Neuronal stem cell (in vitro differentiated cells): ENCODE results near the gene PMF1. TPM values are rescaled to one million over a fixed set of nuclear protein-coding genes. Genes with fewer than 3 reads are reported as not detected.

ENCODE experiments used
- DNase-seq: peaks from one replicate; pipeline ENCODE4 v3.0.0-alpha.2; 2013; ENCODE audit warnings: low spot score
- H2AFZ ChIP-seq: one replicate; pipeline ENCODE4 v1.6.1; 2013; ENCODE audit warnings: mild to moderate bottlenecking, low read length, inconsistent platforms
- H2AK5ac ChIP-seq: 2 replicates; pipeline ENCODE4 v1.6.1; 2013; ENCODE audit warnings: low read depth, mild to moderate bottlenecking, inconsistent platforms, low read length, moderate library complexity, mixed read lengths
- H2BK120ac ChIP-seq: 2 replicates; pipeline ENCODE4 v1.6.1; 2013; ENCODE audit warnings: low read depth, mild to moderate bottlenecking, inconsistent platforms, low read length, moderate library complexity, mixed read lengths
- H2BK12ac ChIP-seq: one replicate; pipeline ENCODE4 v1.6.1; 2013; ENCODE audit warnings: low read length, inconsistent platforms
- H2BK15ac ChIP-seq: 2 replicates; pipeline ENCODE4 v1.6.1; 2013; ENCODE audit warnings: mild to moderate bottlenecking, low read length, inconsistent platforms, mixed read lengths
- H2BK5ac ChIP-seq: one replicate; pipeline ENCODE4 v1.6.1; 2013; ENCODE audit warnings: inconsistent platforms, mild to moderate bottlenecking, low read length, moderate library complexity
- H3K14ac ChIP-seq: one replicate; pipeline ENCODE4 v1.6.1; 2013; ENCODE audit warnings: low read length, inconsistent platforms
- H3K18ac ChIP-seq: 2 replicates; pipeline ENCODE4 v1.6.1; 2013; ENCODE audit warnings: low read length, inconsistent platforms
- H3K23ac ChIP-seq: 2 replicates; pipeline ENCODE4 v1.6.1; 2013; ENCODE audit warnings: low read depth, mild to moderate bottlenecking, mixed read lengths, low read length, inconsistent platforms; ENCODE audit not compliant: poor library complexity
- H3K27ac ChIP-seq: replicated peaks from 3 replicates; pipeline ENCODE4 v1.5.1; 2013; ENCODE audit warnings: low read length, inconsistent platforms
- H3K27me3 ChIP-seq, 3 experiments: 2 replicates each; pipeline ENCODE4 v1.6.1; 2013; ENCODE audit warnings: low read length in 3 of 3, mild to moderate bottlenecking in 2 of 3, inconsistent platforms in 1 of 3, low read depth in 1 of 3, mixed read lengths in 1 of 3, moderate library complexity in 1 of 3; ENCODE audit not compliant: control insufficient read depth in 3 of 3, insufficient read depth in 3 of 3
- H3K36me3 ChIP-seq, 2 donors: replicated peaks in 1 of 2; 2 replicates each; pipeline ENCODE4 v1.6.1; 2013; ENCODE audit warnings: low read length in 2 of 2; ENCODE audit not compliant: control insufficient read depth in 2 of 2, insufficient read depth in 2 of 2
- H3K4ac ChIP-seq: 2 replicates; pipeline ENCODE4 v1.6.1; 2013; ENCODE audit warnings: inconsistent platforms, mild to moderate bottlenecking, low read length, moderate library complexity
- H3K4me1 ChIP-seq, 2 donors: 1 replicate in 1 of 2; 2 replicates in 1 of 2; pipeline ENCODE4 v1.6.1; 2013; ENCODE audit warnings: low read length in 2 of 2, low read depth in 1 of 2; ENCODE audit not compliant: control insufficient read depth in 2 of 2, insufficient read depth in 1 of 2
- H3K4me2 ChIP-seq: one replicate; pipeline ENCODE4 v1.6.1; 2013; ENCODE audit warnings: mild to moderate bottlenecking, low read length, inconsistent platforms; ENCODE audit not compliant: insufficient read depth, poor library complexity, severe bottlenecking
- H3K4me3 ChIP-seq, 2 donors: 2 replicates each; pipeline ENCODE4 v1.5.1; 2013; ENCODE audit warnings: low read length in 2 of 2, mild to moderate bottlenecking in 2 of 2, inconsistent platforms in 1 of 2, moderate library complexity in 1 of 2
- H3K79me1 ChIP-seq: one replicate; pipeline ENCODE4 v1.6.1; 2013; ENCODE audit warnings: low read depth, mild to moderate bottlenecking, inconsistent platforms, low read length, moderate library complexity
- H3K9ac ChIP-seq: one replicate; pipeline ENCODE4 v1.6.1; 2013; ENCODE audit warnings: mild to moderate bottlenecking, low read depth, low read length, inconsistent platforms; ENCODE audit not compliant: poor library complexity
- H3K9me3 ChIP-seq, 2 donors: replicated peaks in 1 of 2; 2 replicates each; pipeline versions ENCODE3 to v1.6.1; 2013; ENCODE audit warnings: low read length in 2 of 2, mild to moderate bottlenecking in 2 of 2, inconsistent platforms in 1 of 2, low read depth in 1 of 2, mixed read lengths in 1 of 2, moderate library complexity in 1 of 2; ENCODE audit not compliant: control insufficient read depth in 2 of 2, insufficient read depth in 1 of 2
- H4K8ac ChIP-seq: one replicate; pipeline ENCODE4 v1.6.1; 2013; ENCODE audit warnings: low read depth, mild to moderate bottlenecking, inconsistent platforms, low read length, moderate library complexity
- H4K91ac ChIP-seq: one replicate; pipeline ENCODE4 v1.6.1; 2013; ENCODE audit warnings: low read length, low read depth, mild to moderate bottlenecking, inconsistent platforms; ENCODE audit not compliant: poor library complexity
- WGBS, 2 donors: extraction: QIAGEN DNeasy Blood & Tissue Kit; methylation state at CpG; one replicate each; pipeline ENCODE4 v1.1.7; 2013; ENCODE audit warnings: missing lambda C conversion rate in 2 of 2, mixed read lengths in 1 of 2; ENCODE audit not compliant: insufficient read length in 2 of 2, insufficient replicate concordance in 1 of 2; ENCODE audit errors: extremely low coverage in 2 of 2; 5-methylcytosine and 5-hydroxymethylcytosine counted together
- polyA plus RNA-seq, 2 experiments: library from polyadenylated mRNA; stranded (reverse); fragments of 200-250 nt; gene quantifications; one replicate each; pipeline ENCODE4 v1.2.3, GENCODE V29; 2013

Gene PMF1
- polyA plus RNA-seq (2013, experiment 1 of 2) = 103 TPM
- 100 TPM for polyA plus RNA-seq (2013, experiment 2 of 2)

DNA sequence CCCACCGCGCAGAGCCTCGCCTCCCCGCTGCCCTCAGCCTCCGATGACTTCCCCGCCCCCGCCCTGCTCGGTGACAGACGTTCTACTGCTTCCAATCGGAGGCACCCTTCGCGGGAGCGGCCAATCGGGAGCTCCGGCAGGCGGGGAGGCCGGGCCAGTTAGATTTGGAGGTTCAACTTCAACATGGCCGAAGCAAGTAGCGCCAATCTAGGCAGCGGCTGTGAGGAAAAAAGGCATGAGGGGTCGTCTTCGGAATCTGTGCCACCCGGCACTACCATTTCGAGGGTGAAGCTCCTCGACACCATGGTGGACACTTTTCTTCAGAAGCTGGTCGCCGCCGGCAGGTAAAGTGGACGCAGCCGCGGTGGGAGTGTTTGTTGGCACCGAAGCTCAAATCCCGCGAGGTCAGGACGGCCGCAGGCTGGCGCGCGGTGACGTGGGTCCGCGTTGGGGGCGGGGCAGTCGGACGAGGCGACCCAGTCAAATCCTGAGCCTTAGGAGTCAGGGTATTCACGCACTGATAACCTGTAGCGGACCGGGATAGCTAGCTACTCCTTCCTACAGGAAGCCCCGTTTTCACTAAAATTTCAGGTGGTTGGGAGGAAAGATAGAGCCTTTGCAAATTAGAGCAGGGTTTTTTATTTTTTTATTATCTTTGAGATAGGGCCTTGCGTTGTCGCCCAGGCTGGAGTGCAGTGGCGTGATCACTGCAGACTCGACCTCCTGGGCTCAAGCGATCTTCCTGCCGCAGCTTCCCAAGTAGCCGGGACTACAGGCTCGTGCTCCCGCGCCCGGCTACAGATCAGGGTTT, at the start of gene PMF1:
Gene PMF1, plus strand, starts transcription at position 175 of the 811 bp plus-strand sequence. Its CDS starts 9 bp downstream, at position 184.
- WGBS, 2 donors = no CpG with 5 or more reads among the region's 61 CpGs
- peak within 1 kb of the TSS; percentile 99 for H3K18ac ChIP-seq
- no peak within 1 kb of the TSS for H2BK120ac ChIP-seq
- H2AFZ ChIP-seq = peak within 1 kb of the TSS; percentile 95
- H3K36me3 ChIP-seq = peaks cover 6 to 61% of the 10 kb centered on the region in 2 donors
- peak within 1 kb of the TSS; percentile 45 for H3K4ac ChIP-seq
- H3K4me2 ChIP-seq = peak within 1 kb of the TSS; percentile 71
- H3K23ac ChIP-seq = peak within 1 kb of the TSS; percentile 87
- H2BK12ac ChIP-seq = no peak within 1 kb of the TSS
- no peaks in the 10 kb centered on the region for H3K9me3 ChIP-seq
- no peaks in the 10 kb centered on the region for H3K4me1 ChIP-seq
- no peak within 1 kb of the TSS for H2AK5ac ChIP-seq
- peak; percentile 96 for DNase-seq
- H2BK15ac ChIP-seq = peak within 1 kb of the TSS; percentile 68
- peak within 1 kb of the TSS; percentile 88 to 95 for H3K4me3 ChIP-seq
- no peaks in the 10 kb centered on the region for H3K79me1 ChIP-seq
- H3K9ac ChIP-seq = peak within 1 kb of the TSS; percentile 89
- H2BK5ac ChIP-seq = peak within 1 kb of the TSS; percentile 93
- peak within 1 kb of the TSS; percentile 97 for H3K14ac ChIP-seq
- H3K27me3 ChIP-seq = no peaks in the 10 kb centered on the region
- H4K8ac ChIP-seq = peak within 1 kb of the TSS; percentile 99
- peak within 1 kb of the TSS; percentile 62 for H4K91ac ChIP-seq
- H3K27ac ChIP-seq = peak within 1 kb of the TSS; percentile 96

- H3K14ac ChIP-seq = no peak overlapping the region
- no peak overlapping the region for H3K18ac ChIP-seq
- no peaks in the 10 kb centered on the region for H3K79me1 ChIP-seq
- no peak overlapping the region for H3K9ac ChIP-seq
- DNase-seq = no peak
- no peak overlapping the region for H3K4me3 ChIP-seq
- H3K27me3 ChIP-seq = peaks cover 0 to 7% (median 0%) of the 10 kb centered on the region in 3 experiments
- no peak overlapping the region for H4K91ac ChIP-seq
- H2BK5ac ChIP-seq = no peak overlapping the region
- H2AK5ac ChIP-seq = no peak overlapping the region
- H2AFZ ChIP-seq = no peak overlapping the region
- no peak overlapping the region for H2BK120ac ChIP-seq
- H2BK12ac ChIP-seq = no peak overlapping the region
- H3K23ac ChIP-seq = no peak overlapping the region
- no peak overlapping the region for H3K27ac ChIP-seq
- H4K8ac ChIP-seq = no peak overlapping the region
- no CpG with 5 or more reads among the region's 1 CpG for WGBS, 2 donors
- peaks cover 0 to 5% of the 10 kb centered on the region in 2 donors for H3K9me3 ChIP-seq
- no peaks in the 10 kb centered on the region for H3K36me3 ChIP-seq
- H2BK15ac ChIP-seq = no peak overlapping the region
- H3K4ac ChIP-seq = no peak overlapping the region
- peaks cover 11 to 12% of the 10 kb centered on the region in 2 donors for H3K4me1 ChIP-seq
- H3K4me2 ChIP-seq = no peak overlapping the region
Measured at GRCh38 chr1:156163712-156164111, 49.1 kb upstream of the PMF1 start.

DNA sequence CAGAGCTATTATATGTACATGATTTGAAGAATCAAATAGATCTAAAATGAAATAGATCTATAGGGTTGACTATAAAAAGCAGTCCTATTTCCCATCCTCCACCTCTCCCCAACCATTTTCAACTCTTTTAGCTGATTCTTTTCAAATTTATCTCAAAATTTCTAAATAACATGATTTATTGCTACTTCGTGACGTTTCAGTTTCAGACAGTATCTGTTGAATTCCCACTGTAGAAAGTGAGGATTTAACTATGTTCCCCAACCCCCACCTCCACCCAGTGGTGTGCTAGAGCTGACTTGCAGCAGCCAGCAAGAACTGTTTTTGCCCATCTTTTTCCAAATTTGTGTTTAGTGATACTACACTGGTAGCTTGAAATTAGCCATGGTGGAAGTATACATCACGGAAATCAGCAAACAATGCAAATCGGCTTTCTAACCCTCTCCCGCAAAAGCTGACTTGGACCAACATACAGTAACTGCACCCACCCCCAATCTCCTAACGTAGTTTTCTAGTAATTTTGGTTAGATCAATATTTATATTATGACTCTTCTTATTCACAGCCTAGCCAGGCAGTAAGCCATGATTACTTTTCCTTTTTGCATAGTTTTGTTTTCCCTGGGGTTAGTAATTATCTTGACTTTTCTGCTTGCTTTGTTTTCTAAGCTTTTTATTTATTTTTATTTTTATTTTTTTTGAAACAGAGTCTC, 48.5 kb upstream of the PMF1 start:
- H3K4me2 ChIP-seq = no peak overlapping the region
- H2AK5ac ChIP-seq = no peak overlapping the region
- no peak overlapping the region for H3K14ac ChIP-seq
- H3K27me3 ChIP-seq = peaks cover 0 to 7% (median 0%) of the 10 kb centered on the region in 3 experiments
- H3K27ac ChIP-seq = no peak overlapping the region
- no peak overlapping the region for H2BK120ac ChIP-seq
- no peak overlapping the region for H2BK15ac ChIP-seq
- peaks cover 11 to 12% of the 10 kb centered on the region in 2 donors for H3K4me1 ChIP-seq
- no peak overlapping the region for H4K8ac ChIP-seq
- no CpG with 5 or more reads among the region's 6 CpGs for WGBS, 2 donors
- no peak overlapping the region for H3K23ac ChIP-seq
- no peak for DNase-seq
- no peak overlapping the region for H3K4ac ChIP-seq
- H2BK12ac ChIP-seq = no peak overlapping the region
- H3K9ac ChIP-seq = no peak overlapping the region
- H4K91ac ChIP-seq = no peak overlapping the region
- no peak overlapping the region for H3K4me3 ChIP-seq
- no peaks in the 10 kb centered on the region for H3K36me3 ChIP-seq
- no peak overlapping the region for H3K18ac ChIP-seq
- no peaks in the 10 kb centered on the region for H3K79me1 ChIP-seq
- H2BK5ac ChIP-seq = no peak overlapping the region
- peaks cover 0 to 5% of the 10 kb centered on the region in 2 donors for H3K9me3 ChIP-seq
- no peak overlapping the region for H2AFZ ChIP-seq

DNA sequence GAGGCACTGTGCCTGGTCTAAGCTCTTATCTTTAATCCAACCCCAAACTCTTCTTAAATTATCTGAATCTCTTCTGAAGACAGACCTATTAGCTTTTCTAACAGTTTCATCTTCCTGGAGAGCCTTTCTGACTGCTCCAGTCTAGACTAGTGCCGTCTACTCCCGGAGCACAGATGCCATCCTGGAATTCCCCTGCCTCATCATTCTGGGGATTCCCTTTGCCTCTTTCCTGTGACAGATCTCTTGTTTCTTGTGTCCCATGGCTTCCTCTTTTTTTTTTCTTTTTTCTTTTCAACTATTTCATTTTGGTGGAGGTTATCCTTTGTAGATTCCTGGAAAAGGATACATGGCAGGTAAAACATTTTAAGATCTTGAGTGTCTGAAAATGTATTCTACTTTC, 47.7 kb upstream of the PMF1 start:
- Histone ChIP-seq H3K4me2 (no peak overlapping the region), H4K8ac (no peak overlapping the region), H2BK12ac (no peak overlapping the region), H2BK120ac (no peak overlapping the region), H3K79me1 (no peaks in the 10 kb centered on the region), H3K4me1 (peaks cover 10 to 11% of the 10 kb centered on the region in 2 donors), H2BK5ac (no peak overlapping the region), H3K27ac (no peak overlapping the region), H3K4me3 (no peak overlapping the region), H3K9ac (no peak overlapping the region), H2AK5ac (no peak overlapping the region), H3K4ac (no peak overlapping the region), H3K23ac (no peak overlapping the region), H3K14ac (no peak overlapping the region), H3K36me3 (no peaks in the 10 kb centered on the region), H2AFZ (no peak overlapping the region), H3K27me3 (peaks cover 0 to 5% (median 0%) of the 10 kb centered on the region in 3 experiments), H2BK15ac (no peak overlapping the region), H4K91ac (no peak overlapping the region), H3K18ac (no peak overlapping the region), H3K9me3 (peaks cover 0 to 5% of the 10 kb centered on the region in 2 donors)
- no CpG with 5 or more reads among the region's 2 CpGs for WGBS, 2 donors
- DNase-seq = no peak
